IPS-NIHi7 (cell line): ENCODE results near the gene FAM199X.
"Not testable (repeated sequence)": the region's sequence is repeated elsewhere in the genome, so short reads cannot be mapped to it uniquely, and the experiment has no call there.

Experiments used
- DNase-seq: peaks from one replicate; pipeline ENCODE4 v3.0.0; 2012; ENCODE audit warnings: mixed read lengths; ENCODE audit errors: extremely low spot score

FAM199X gene

DNA sequence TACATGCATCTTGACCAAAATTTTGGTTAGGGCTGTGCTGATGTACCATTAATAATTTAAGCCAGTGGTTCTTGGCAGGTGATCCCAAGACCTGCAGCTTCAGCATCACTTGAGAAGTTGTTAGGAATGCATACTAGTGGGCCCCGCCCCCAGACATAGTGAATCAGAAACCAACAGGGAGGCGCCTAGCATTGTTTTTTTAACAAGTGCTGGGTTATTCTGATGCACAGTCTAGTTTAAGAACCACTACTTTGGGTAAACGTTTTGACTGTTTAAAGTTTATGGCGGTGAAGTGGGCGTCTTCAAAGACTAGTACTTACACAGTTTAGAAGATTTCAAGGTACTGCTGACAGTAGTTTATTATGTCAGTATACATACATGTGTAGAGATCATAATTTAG lies 23.6 kb downstream of the FAM199X start:
- no peak for DNase-seq

DNA sequence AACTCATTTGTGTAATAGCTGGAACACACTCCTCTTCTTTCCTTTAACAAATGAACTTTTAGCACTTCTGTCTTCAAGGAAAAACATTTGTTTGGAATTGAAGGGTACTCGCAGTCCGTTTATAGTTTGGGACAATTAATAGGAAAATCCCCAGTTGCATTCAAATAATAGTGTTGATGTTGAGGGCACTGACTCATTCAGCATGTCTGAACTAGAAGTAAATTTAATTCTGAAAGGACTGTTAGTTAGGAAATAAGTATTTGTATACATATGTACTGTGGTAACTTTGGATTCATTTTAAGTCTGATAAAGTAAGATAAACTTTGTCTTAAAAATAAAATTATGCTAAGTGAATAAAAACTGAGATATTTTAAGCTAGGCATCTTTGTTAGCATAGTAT lies 27.2 kb downstream of the FAM199X start:
- no peak for DNase-seq

DNA sequence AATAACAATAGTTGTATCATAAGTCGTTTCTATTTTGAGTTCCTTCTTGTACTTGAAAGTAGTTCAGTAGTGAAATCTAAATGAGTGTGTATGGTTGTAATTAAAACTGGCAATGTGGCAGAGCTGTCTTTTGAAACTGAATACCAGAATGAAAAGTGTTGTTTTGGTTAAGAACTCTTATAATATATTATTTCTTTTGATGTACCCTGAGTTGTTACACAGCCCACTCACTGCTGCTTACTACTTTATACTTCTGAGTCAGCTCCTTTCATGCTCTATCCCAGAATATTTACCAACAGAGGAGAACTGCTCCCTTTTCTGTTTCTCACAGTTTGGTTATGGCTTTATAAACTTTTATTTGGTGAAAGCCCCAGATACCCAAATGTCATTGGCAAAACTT lies 28.8 kb downstream of the FAM199X start:
- no peak for DNase-seq

DNA sequence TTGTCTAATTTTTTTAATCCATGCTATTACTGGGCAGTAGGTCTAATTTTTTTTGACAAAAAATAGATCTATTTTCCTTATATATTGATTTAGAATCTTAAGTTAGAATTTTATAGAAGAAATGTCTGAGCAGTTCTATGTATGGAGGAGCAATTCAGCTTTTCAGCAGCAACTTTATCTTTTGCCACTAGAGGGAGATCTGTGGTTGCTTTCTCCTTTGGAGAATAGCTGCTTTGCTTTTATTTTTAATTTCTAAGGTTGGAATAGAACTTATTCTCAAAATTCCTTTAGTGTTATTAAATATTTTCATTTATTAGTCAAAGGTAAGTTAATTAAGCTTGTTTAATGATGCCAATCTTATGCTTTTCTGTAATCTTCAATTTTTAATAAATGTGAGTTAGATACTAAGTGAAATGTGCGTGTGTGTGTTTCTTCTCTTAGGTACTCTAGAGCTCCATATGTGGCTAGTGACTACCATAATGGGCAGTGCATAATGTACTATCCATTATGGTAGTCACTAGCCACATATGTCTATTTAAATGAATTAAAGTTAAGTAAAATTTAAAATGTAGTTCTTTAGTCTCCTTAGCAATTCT lies 29.3 kb downstream of the FAM199X start:
- peak; percentile 26 for DNase-seq

DNA sequence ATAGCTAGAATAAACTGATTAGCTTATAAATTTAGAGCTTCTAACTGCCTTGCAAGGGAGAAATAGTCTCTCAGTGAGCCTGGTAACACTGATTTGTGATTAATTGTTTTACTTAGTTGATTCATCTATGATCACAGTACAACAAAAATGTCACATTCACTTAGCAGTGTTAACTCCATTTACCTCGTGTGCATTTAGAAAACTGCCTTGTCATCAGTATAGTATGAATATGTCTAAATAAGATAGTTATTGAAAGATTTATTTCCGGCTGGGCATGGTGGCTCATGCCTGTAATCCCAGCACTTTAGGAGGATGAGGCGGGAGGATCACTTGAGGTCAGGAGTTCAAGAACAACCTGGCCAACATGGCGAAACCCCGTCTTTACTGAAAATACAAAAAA lies 39.3 kb downstream of the FAM199X start:
- DNase-seq, result no peak

DNA sequence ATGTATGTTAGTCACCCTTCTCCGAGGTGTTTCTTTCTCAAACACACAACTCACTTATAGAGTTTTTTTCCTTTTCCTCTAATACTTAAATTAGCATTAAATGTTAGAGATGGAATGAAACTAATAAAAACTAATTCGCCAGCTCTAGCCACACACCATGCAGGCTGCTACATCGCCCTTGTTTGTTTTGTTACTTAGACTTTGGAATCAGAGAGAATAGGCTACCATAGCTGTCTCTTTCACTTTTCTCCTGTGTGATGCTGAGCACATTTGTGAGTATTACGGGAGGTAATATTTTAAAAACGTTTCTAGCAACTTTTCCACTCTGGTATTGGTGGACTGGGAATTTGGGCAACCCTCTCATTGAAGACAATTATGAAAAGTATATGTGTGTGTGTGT lies 44.9 kb downstream of the FAM199X start:
- no peak for DNase-seq

DNA sequence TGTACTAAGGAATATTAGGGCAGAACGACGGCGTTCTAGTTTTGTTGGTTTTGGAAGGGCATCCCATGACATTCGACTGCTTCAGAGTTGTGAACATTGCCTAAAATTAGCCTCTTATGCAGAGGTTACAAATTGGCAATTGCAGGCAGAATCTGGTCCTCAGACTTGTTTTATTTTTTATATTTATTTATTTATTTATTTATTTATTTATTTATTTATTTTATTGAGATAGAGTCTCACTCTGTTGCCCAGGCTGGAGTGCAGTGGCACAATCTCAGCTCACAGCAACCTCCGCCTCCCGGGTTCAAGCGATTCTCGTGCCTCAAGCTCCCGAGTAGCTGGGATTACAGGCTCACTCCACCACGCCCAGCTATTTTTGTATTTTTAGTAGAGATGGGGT lies 63.8 kb downstream of the FAM199X start:
- not testable (repeated sequence) for DNase-seq
